Loucy (cell line): ENCODE results near the gene TMEM272.
"Not testable (repeated sequence)": the region's sequence is repeated elsewhere in the genome, so short reads cannot be mapped to it uniquely, and the experiment has no call there.

Experiments
- H2AFZ ChIP-seq: fragments of 200-600 bp; sonication (generic); 2 replicates; pipeline ENCODE4 v1.6.0; 2016; ENCODE audit warnings: antibody characterized with exemption, mild to moderate bottlenecking, low read length, moderate library complexity
- H3F3A ChIP-seq: fragments of 200-600 bp; 2 replicates; pipeline ENCODE4 v1.6.0; 2016; ENCODE audit warnings: antibody characterized with exemption, low read depth, mild to moderate bottlenecking
- H3K27me3 ChIP-seq: fragments of 200-600 bp; sonication (generic); 2 replicates; pipeline ENCODE4 v1.6.1; 2014; ENCODE audit warnings: low read length, mild to moderate bottlenecking; ENCODE audit not compliant: insufficient read depth, poor library complexity, severe bottlenecking
- H3K36me3 ChIP-seq: fragments of 200-600 bp; sonication (generic); 2 replicates; pipeline ENCODE4 v1.6.1; 2016; ENCODE audit warnings: low read length; ENCODE audit not compliant: insufficient read depth
- H3K4me1 ChIP-seq: fragments of 200-600 bp; sonication (generic); 2 replicates; pipeline ENCODE4 v1.5.1; 2014; ENCODE audit warnings: low read length, mild to moderate bottlenecking; ENCODE audit not compliant: insufficient read depth, poor library complexity, severe bottlenecking
- H3K4me2 ChIP-seq: fragments of 200-600 bp; sonication (generic); 2 replicates; pipeline ENCODE4 v1.6.0; 2014; ENCODE audit warnings: antibody characterized with exemption, low read length, low read depth, mild to moderate bottlenecking; ENCODE audit not compliant: poor library complexity, severe bottlenecking
- H3K4me3 ChIP-seq: fragments of 200-600 bp; sonication (generic); 2 replicates; pipeline ENCODE4 v1.5.1; 2014; ENCODE audit warnings: low read length, mild to moderate bottlenecking, mixed read lengths; ENCODE audit not compliant: poor library complexity, severe bottlenecking
- H3K79me2 ChIP-seq: fragments of 200-600 bp; sonication (generic); 2 replicates; pipeline ENCODE4 v1.6.1; 2014; ENCODE audit warnings: low read length; ENCODE audit not compliant: insufficient read depth
- H3K9ac ChIP-seq: fragments of 200-600 bp; sonication (generic); 2 replicates; pipeline ENCODE4 v1.6.0; 2014; ENCODE audit warnings: mild to moderate bottlenecking, low read depth, low read length, moderate library complexity; ENCODE audit not compliant: poor library complexity, severe bottlenecking
- H3K9me2 ChIP-seq: fragments of 200-600 bp; sonication (generic); replicated peaks from 2 replicates; pipeline ENCODE4 v1.6.1; 2016; ENCODE audit warnings: low read depth, low read length, mixed read lengths
- H3K9me3 ChIP-seq: fragments of 200-600 bp; sonication (generic); 2 replicates; pipeline ENCODE4 v1.6.1; 2014; ENCODE audit warnings: mild to moderate bottlenecking, antibody characterized with exemption, low read length, low read depth; ENCODE audit not compliant: insufficient read depth
- H4K20me1 ChIP-seq: fragments of 200-600 bp; sonication (generic); 2 replicates; pipeline ENCODE4 v1.6.0; 2014; ENCODE audit warnings: antibody characterized with exemption, low read length, mild to moderate bottlenecking; ENCODE audit not compliant: insufficient read depth, poor library complexity, severe bottlenecking
- CTCF ChIP-seq: fragments of 200-600 bp; sonication (generic); conservative IDR thresholded peaks from 2 replicates; pipeline ENCODE4 v1.5.1; 2014; ENCODE audit warnings: mild to moderate bottlenecking, antibody characterized with exemption, low read length
- EZH2phosphoT487 ChIP-seq: fragments of 200-600 bp; IDR thresholded peaks from 2 replicates; pipeline ENCODE4 v1.6.1; 2018; ENCODE audit warnings: antibody characterized with exemption, mild to moderate bottlenecking, moderate library complexity, borderline replicate concordance

Gene TMEM272

GRCh38 chr13:51825681-51826254, 19.2 kb downstream of the TMEM272 start:
- H3K4me2 ChIP-seq, result peak overlapping the region; percentile 68
- H3K9me2 ChIP-seq, result no peaks in the 10 kb centered on the region
- no peak overlapping the region for H3K4me3 ChIP-seq
- peaks cover 54% of the 10 kb centered on the region for H3K4me1 ChIP-seq
- no peaks in the 10 kb centered on the region for H3K36me3 ChIP-seq
- H2AFZ ChIP-seq, result no peak overlapping the region
- no peak for TF ChIP-seq CTCF
- TF ChIP-seq EZH2phosphoT487, result no peak
- peak overlapping the region; percentile 25 for H3K9ac ChIP-seq
- no peaks in the 10 kb centered on the region for H3K9me3 ChIP-seq
- H4K20me1 ChIP-seq, result no peaks in the 10 kb centered on the region
- peaks cover 11% of the 10 kb centered on the region for H3F3A ChIP-seq
- no peaks in the 10 kb centered on the region for H3K27me3 ChIP-seq
- H3K79me2 ChIP-seq, result no peaks in the 10 kb centered on the region

GRCh38 chr13:51825165-51825592, 19.8 kb downstream of the TMEM272 start:
- H3K9me3 ChIP-seq, result no peaks in the 10 kb centered on the region
- H3K36me3 ChIP-seq, result no peaks in the 10 kb centered on the region
- peaks cover 11% of the 10 kb centered on the region for H3F3A ChIP-seq
- H3K4me3 ChIP-seq, result peak overlapping the region; percentile 5
- peak overlapping the region; percentile 25 for H3K9ac ChIP-seq
- H3K4me2 ChIP-seq, result peak overlapping the region; percentile 68
- no peak overlapping the region for H2AFZ ChIP-seq
- no peak for TF ChIP-seq CTCF
- no peak for TF ChIP-seq EZH2phosphoT487
- no peaks in the 10 kb centered on the region for H4K20me1 ChIP-seq
- no peaks in the 10 kb centered on the region for H3K27me3 ChIP-seq
- H3K9me2 ChIP-seq, result no peaks in the 10 kb centered on the region
- H3K79me2 ChIP-seq, result no peaks in the 10 kb centered on the region
- H3K4me1 ChIP-seq, result peaks cover 60% of the 10 kb centered on the region

GRCh38 chr13:51824712-51825111, 20.3 kb downstream of the TMEM272 start:
- not testable (repeated sequence) for H3K79me2 ChIP-seq, H2AFZ ChIP-seq, H3K27me3 ChIP-seq, H3K9me2 ChIP-seq, H3K9ac ChIP-seq, H3K9me3 ChIP-seq, H4K20me1 ChIP-seq, H3K36me3 ChIP-seq
- H3K4me3 ChIP-seq, result peak overlapping the region; percentile 5
- H3K4me2 ChIP-seq, result peak overlapping the region; percentile 68
- peaks cover 64% of the 10 kb centered on the region for H3K4me1 ChIP-seq
- H3F3A ChIP-seq, result peaks cover 11% of the 10 kb centered on the region

GRCh38 chr13:51823863-51824262, 21.1 kb downstream of the TMEM272 start:
- no peak overlapping the region for H3K4me2 ChIP-seq
- no peak overlapping the region for H3K9ac ChIP-seq
- H3K36me3 ChIP-seq, result no peaks in the 10 kb centered on the region
- H3F3A ChIP-seq, result peaks cover 11% of the 10 kb centered on the region
- peaks cover 70% of the 10 kb centered on the region for H3K4me1 ChIP-seq
- no peaks in the 10 kb centered on the region for H3K27me3 ChIP-seq
- H3K4me3 ChIP-seq, result no peak overlapping the region
- no peaks in the 10 kb centered on the region for H3K9me2 ChIP-seq
- H3K79me2 ChIP-seq, result no peaks in the 10 kb centered on the region
- no peaks in the 10 kb centered on the region for H3K9me3 ChIP-seq
- H2AFZ ChIP-seq, result no peak overlapping the region
- H4K20me1 ChIP-seq, result no peaks in the 10 kb centered on the region
- no peak for TF ChIP-seq EZH2phosphoT487
- TF ChIP-seq CTCF, result no peak
